Rectal smooth muscle tissue (tissue), 1 donor: ENCODE results near the gene MSLN.

Experiments
- H3K27ac ChIP-seq: one replicate; pipeline ENCODE4 v1.7.0; 2013; ENCODE audit warnings: low read depth, low read length, inconsistent platforms
- H3K27me3 ChIP-seq: one replicate; pipeline ENCODE4 v1.7.0; 2013; ENCODE audit warnings: low read length; ENCODE audit not compliant: control insufficient read depth, insufficient read depth
- H3K36me3 ChIP-seq: one replicate; pipeline ENCODE4 v1.7.0; 2013; ENCODE audit warnings: low read length; ENCODE audit not compliant: control insufficient read depth, insufficient read depth
- H3K4me1 ChIP-seq: one replicate; pipeline ENCODE4 v1.7.0; 2013; ENCODE audit warnings: low read length; ENCODE audit not compliant: control insufficient read depth, insufficient read depth
- H3K4me3 ChIP-seq: one replicate; pipeline ENCODE4 v1.7.0; 2013; ENCODE audit warnings: low read length
- H3K9ac ChIP-seq: one replicate; pipeline ENCODE4 v1.7.0; 2013; ENCODE audit warnings: low read length

Gene MSLN

GRCh38 chr16:718389-718788, 42.1 kb upstream of the MSLN start:
- Histone ChIP-seq H3K4me3 (no peak overlapping the region), H3K36me3 (no peaks in the 10 kb centered on the region), H3K27me3 (peaks cover 10% of the 10 kb centered on the region), H3K4me1 (peaks cover 15% of the 10 kb centered on the region), H3K9ac (no peak overlapping the region), H3K27ac (no peak overlapping the region)

- H3K4me1 ChIP-seq, result peaks cover 15% of the 10 kb centered on the region
These were observed 41.6 kb upstream of the MSLN start for GRCh38 chr16:718922-719321.

GRCh38 chr16:719815-720446, 40.6 kb upstream of the MSLN start:
- Histone ChIP-seq H3K4me1 (peaks cover 15% of the 10 kb centered on the region), H3K36me3 (no peaks in the 10 kb centered on the region), H3K27me3 (peaks cover 10% of the 10 kb centered on the region), H3K27ac (peak overlapping the region; percentile 87), H3K9ac (peak overlapping the region; percentile 70), H3K4me3 (peak overlapping the region; percentile 92)

More at GRCh38 chr16:718922-719321, 41.6 kb upstream of the MSLN start:
- peaks cover 10% of the 10 kb centered on the region for H3K27me3 ChIP-seq
- H3K27ac ChIP-seq, result no peak overlapping the region
- no peaks in the 10 kb centered on the region for H3K36me3 ChIP-seq
- no peak overlapping the region for H3K4me3 ChIP-seq
- H3K9ac ChIP-seq, result no peak overlapping the region

GRCh38 chr16:720447-720989, 40.0 kb upstream of the MSLN start:
- H3K4me1 ChIP-seq, result peaks cover 15% of the 10 kb centered on the region
- peak overlapping the region; percentile 92 for H3K4me3 ChIP-seq
- peak overlapping the region; percentile 87 for H3K27ac ChIP-seq
- H3K36me3 ChIP-seq, result no peaks in the 10 kb centered on the region
- peak overlapping the region; percentile 70 for H3K9ac ChIP-seq
- peaks cover 13% of the 10 kb centered on the region for H3K27me3 ChIP-seq

GRCh38 chr16:720990-721764, 39.4 kb upstream of the MSLN start, which contains the start of gene ANTKMT:
Gene ANTKMT, plus strand, starts transcription at chr16:721146. Its CDS starts 129 bp downstream, at chr16:721275.
- Histone ChIP-seq H3K4me1 (peaks cover 10% of the 10 kb centered on the region), H3K27me3 (peaks cover 11% of the 10 kb centered on the region), H3K27ac (peak within 1 kb of the TSS; percentile 87), H3K9ac (peak within 1 kb of the TSS; percentile 70), H3K4me3 (peak within 1 kb of the TSS; percentile 92), H3K36me3 (no peaks in the 10 kb centered on the region)

GRCh38 chr16:721765-722540, 38.6 kb upstream of the MSLN start:
- Histone ChIP-seq H3K27me3 (peaks cover 11% of the 10 kb centered on the region), H3K4me3 (peak overlapping the region; percentile 92), H3K27ac (peak overlapping the region; percentile 87), H3K36me3 (no peaks in the 10 kb centered on the region), H3K9ac (no peak overlapping the region), H3K4me1 (peaks cover 8% of the 10 kb centered on the region)

- Histone ChIP-seq H3K4me3 (no peak overlapping the region), H3K27me3 (peaks cover 17% of the 10 kb centered on the region), H3K4me1 (peaks cover 8% of the 10 kb centered on the region), H3K36me3 (no peaks in the 10 kb centered on the region), H3K27ac (no peak overlapping the region), H3K9ac (no peak overlapping the region)
These were observed 37.5 kb upstream of the MSLN start for GRCh38 chr16:722835-723633.

- H3K36me3 ChIP-seq, result no peaks in the 10 kb centered on the region
- no peak overlapping the region for H3K27ac ChIP-seq
- no peak overlapping the region for H3K4me3 ChIP-seq
- peaks cover 17% of the 10 kb centered on the region for H3K27me3 ChIP-seq
- H3K4me1 ChIP-seq, result peaks cover 8% of the 10 kb centered on the region
- H3K9ac ChIP-seq, result no peak overlapping the region
These were observed 36.8 kb upstream of the MSLN start for GRCh38 chr16:723695-724094.

GRCh38 chr16:724188-725040, 36.1 kb upstream of the MSLN start:
- Histone ChIP-seq H3K4me1 (peaks cover 8% of the 10 kb centered on the region), H3K4me3 (no peak overlapping the region), H3K36me3 (no peaks in the 10 kb centered on the region), H3K9ac (no peak overlapping the region), H3K27ac (no peak overlapping the region), H3K27me3 (peaks cover 17% of the 10 kb centered on the region)

- Histone ChIP-seq H3K4me3 (no peak overlapping the region), H3K27ac (no peak overlapping the region), H3K27me3 (peaks cover 17% of the 10 kb centered on the region), H3K36me3 (no peaks in the 10 kb centered on the region), H3K4me1 (peaks cover 4% of the 10 kb centered on the region), H3K9ac (no peak overlapping the region)
These were observed 35.5 kb upstream of the MSLN start for GRCh38 chr16:725041-725376.
